Neural progenitor cell (in vitro differentiated cells): ENCODE data around the gene PER2.

ENCODE experiments used
- EZH2 ChIP-seq: fragments of 200-600 bp; sonication (generic); IDR thresholded peaks from 2 replicates; pipeline ENCODE4 v1.6.1; 2017; ENCODE audit warnings: antibody characterized with exemption, mild to moderate bottlenecking, moderate library complexity
- TF ChIP-seq, protein P1 (sequence below): fragments of 200-600 bp; sonication (generic); IDR thresholded peaks from 2 replicates; pipeline ENCODE4 v1.5.1; 2017; ENCODE audit warnings: antibody characterized with exemption, mild to moderate bottlenecking

- TF ChIP-seq, protein P1, sequence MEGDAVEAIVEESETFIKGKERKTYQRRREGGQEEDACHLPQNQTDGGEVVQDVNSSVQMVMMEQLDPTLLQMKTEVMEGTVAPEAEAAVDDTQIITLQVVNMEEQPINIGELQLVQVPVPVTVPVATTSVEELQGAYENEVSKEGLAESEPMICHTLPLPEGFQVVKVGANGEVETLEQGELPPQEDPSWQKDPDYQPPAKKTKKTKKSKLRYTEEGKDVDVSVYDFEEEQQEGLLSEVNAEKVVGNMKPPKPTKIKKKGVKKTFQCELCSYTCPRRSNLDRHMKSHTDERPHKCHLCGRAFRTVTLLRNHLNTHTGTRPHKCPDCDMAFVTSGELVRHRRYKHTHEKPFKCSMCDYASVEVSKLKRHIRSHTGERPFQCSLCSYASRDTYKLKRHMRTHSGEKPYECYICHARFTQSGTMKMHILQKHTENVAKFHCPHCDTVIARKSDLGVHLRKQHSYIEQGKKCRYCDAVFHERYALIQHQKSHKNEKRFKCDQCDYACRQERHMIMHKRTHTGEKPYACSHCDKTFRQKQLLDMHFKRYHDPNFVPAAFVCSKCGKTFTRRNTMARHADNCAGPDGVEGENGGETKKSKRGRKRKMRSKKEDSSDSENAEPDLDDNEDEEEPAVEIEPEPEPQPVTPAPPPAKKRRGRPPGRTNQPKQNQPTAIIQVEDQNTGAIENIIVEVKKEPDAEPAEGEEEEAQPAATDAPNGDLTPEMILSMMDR: no peak
- no peak for TF ChIP-seq EZH2
Observed at GRCh38 chr2:238254095-238254723, 34.2 kb downstream of the PER2 start.
